Keratinocyte (primary cell): ENCODE results near the gene ZNF79.

Source experiments
- CTCF ChIP-seq, 3 experiments: IDR thresholded peaks in 1 of 3; conservative IDR thresholded peaks in 1 of 3; optimal IDR thresholded peaks in 1 of 3; 2 replicates in 2 of 3; 3 replicates in 1 of 3; pipeline versions ENCODE3 to v1.5.1; 2011; ENCODE audit warnings: low read length in 3 of 3, mild to moderate bottlenecking in 3 of 3, moderate library complexity in 2 of 3, control low read depth in 1 of 3, inconsistent platforms in 1 of 3; ENCODE audit not compliant: insufficient read depth in 2 of 3; ENCODE audit errors: extremely low read depth in 1 of 3
- EZH2 ChIP-seq: IDR thresholded peaks from one replicate; pipeline ENCODE4 v1.6.1; 2012; ENCODE audit warnings: inconsistent platforms, mild to moderate bottlenecking, low read length, moderate library complexity

GRCh38 chr9:127489471-127490115 lies 65.4 kb downstream of the ZNF79 start:
- TF ChIP-seq CTCF (optimal IDR thresholded peaks at IDR 0.05 in 1 of 3, IDR thresholded peaks at IDR 0.05 in 1 of 3, conservative IDR thresholded peaks at IDR 0.05 in 1 of 3; ENCODE audit: extremely low read depth in 1 of 3, insufficient read depth in 2 of 3, low read length in 3 of 3) (no peak), EZH2 (no peak)
